ENCODE data around the gene RCE1.

RCE1 gene

GRCh38 chr11:66868726-66869566 is 25.7 kb downstream of the RCE1 start:
- peak; percentile 73 for DNase-seq (ENCODE audit: low spot score)

GRCh38 chr11:66869567-66869870 is 26.3 kb downstream of the RCE1 start:
- DNase-seq (ENCODE audit: low spot score): no peak

GRCh38 chr11:66870131-66870530 is 26.9 kb downstream of the RCE1 start:
- no peak for DNase-seq (ENCODE audit: low spot score)

- DNase-seq (ENCODE audit: low spot score): no peak
Measured at GRCh38 chr11:66870616-66871520, 27.6 kb downstream of the RCE1 start.

- no peak for DNase-seq (ENCODE audit: low spot score)
Measured at GRCh38 chr11:66871521-66871901, 28.3 kb downstream of the RCE1 start.

- no peak for DNase-seq (ENCODE audit: low spot score)
Measured at GRCh38 chr11:66874232-66874631, 31.0 kb downstream of the RCE1 start.

GRCh38 chr11:66875378-66875777 is 32.1 kb downstream of the RCE1 start:
- DNase-seq (ENCODE audit: low spot score): no peak

- no peak for DNase-seq (ENCODE audit: low spot score)
Measured at GRCh38 chr11:66877588-66878385, 34.5 kb downstream of the RCE1 start.

- DNase-seq (ENCODE audit: low spot score): no peak
Measured at GRCh38 chr11:66878474-66878873, 35.2 kb downstream of the RCE1 start.

GRCh38 chr11:66879000-66879399 is 35.8 kb downstream of the RCE1 start:
- no peak for DNase-seq (ENCODE audit: low spot score)

GRCh38 chr11:66879583-66879982 is 36.3 kb downstream of the RCE1 start:
- DNase-seq (ENCODE audit: low spot score): no peak

- no peak for DNase-seq (ENCODE audit: low spot score)
Measured at GRCh38 chr11:66879999-66880398, 36.8 kb downstream of the RCE1 start.

- no peak for DNase-seq (ENCODE audit: low spot score)
Measured at GRCh38 chr11:66880496-66881450, 37.5 kb downstream of the RCE1 start.

- DNase-seq (ENCODE audit: low spot score): no peak
Measured at GRCh38 chr11:66881451-66881835, 38.2 kb downstream of the RCE1 start.

- no peak for DNase-seq (ENCODE audit: low spot score)
Measured at GRCh38 chr11:66881927-66882452, 38.7 kb downstream of the RCE1 start.

GRCh38 chr11:66882561-66883015 is 39.3 kb downstream of the RCE1 start:
- DNase-seq (ENCODE audit: low spot score): no peak

- peak; percentile 47 for DNase-seq (ENCODE audit: low spot score)
Measured at GRCh38 chr11:66883016-66883965, 40.0 kb downstream of the RCE1 start.

- no peak for DNase-seq (ENCODE audit: low spot score)
Measured at GRCh38 chr11:66884443-66884842, 41.2 kb downstream of the RCE1 start.

GRCh38 chr11:66885469-66885868 is 42.2 kb downstream of the RCE1 start:
- DNase-seq (ENCODE audit: low spot score): no peak

- DNase-seq (ENCODE audit: low spot score): no peak
Measured at GRCh38 chr11:66885950-66886440, 42.8 kb downstream of the RCE1 start.
